Myocyte (in vitro differentiated cells): ENCODE data around the gene SLX4IP. TPM values are rescaled to one million over a fixed set of nuclear protein-coding genes. Genes with fewer than 3 reads are reported as not detected.

Experiments used
- DNase-seq: peaks from one replicate; pipeline ENCODE4 v3.0.0-alpha.2; 2012; ENCODE audit warnings: low read depth
- total RNA-seq: library from RNA; depleted of rRNA; stranded (reverse); fragments of >200 nt; gene quantifications from 2 replicates; pipeline ENCODE4 v1.2.3, GENCODE V29; 2014

SLX4IP gene
- total RNA-seq, 1 donor from 2014 or later, result 3.0 TPM

DNA sequence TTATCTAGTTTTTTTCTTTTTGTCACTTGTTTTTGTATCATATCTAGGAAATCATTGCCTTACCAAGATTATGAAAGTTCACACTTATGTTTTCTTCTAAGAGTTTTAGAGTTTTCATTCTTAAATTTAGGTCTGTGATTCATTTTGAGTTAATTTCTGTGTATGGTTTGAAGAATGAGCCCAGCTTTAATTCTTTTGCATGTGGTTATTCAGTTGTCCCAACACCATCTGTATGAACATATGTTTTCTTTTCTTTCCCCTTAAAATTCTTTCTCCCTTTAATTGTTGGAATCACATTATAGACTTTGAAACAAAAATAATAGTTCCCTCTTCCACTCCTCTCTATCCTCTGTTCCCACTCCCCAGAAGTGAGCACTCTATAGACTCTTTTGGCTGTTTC, 85.4 kb downstream of the SLX4IP start:
- DNase-seq, result no peak

GRCh38 chr20:10521068-10521831, 86.1 kb downstream of the SLX4IP start:
- peak; percentile 89 for DNase-seq

- no peak for DNase-seq
These were observed 86.7 kb downstream of the SLX4IP start for GRCh38 chr20:10521836-10522235.

- no peak for DNase-seq
These were observed 87.2 kb downstream of the SLX4IP start for GRCh38 chr20:10522328-10522727.

GRCh38 chr20:10523443-10523842, 88.3 kb downstream of the SLX4IP start:
- no peak for DNase-seq

GRCh38 chr20:10524034-10524476, 89.0 kb downstream of the SLX4IP start:
- DNase-seq, result peak; percentile 78

DNA sequence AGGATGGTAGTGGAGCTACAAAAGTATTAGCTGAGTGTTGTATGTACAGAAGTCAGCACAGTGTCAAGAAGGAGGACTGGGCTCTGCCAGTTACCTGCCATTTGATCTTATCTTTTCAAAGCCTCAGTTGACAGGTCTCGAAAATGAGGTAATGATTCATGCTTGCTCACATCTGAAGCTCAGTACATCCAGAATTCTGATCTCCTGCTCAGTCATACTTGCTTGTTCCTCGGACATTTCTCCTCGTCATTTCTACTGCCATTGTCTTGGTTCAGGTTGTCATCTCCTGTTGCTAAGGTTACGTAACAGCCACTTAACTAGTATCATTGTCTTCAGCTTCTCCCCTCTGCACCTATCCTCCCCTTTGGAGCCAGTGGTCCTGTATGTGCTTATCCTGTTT, 89.5 kb downstream of the SLX4IP start:
- no peak for DNase-seq

- no peak for DNase-seq
These were observed 92.7 kb downstream of the SLX4IP start for GRCh38 chr20:10527781-10528180.

DNA sequence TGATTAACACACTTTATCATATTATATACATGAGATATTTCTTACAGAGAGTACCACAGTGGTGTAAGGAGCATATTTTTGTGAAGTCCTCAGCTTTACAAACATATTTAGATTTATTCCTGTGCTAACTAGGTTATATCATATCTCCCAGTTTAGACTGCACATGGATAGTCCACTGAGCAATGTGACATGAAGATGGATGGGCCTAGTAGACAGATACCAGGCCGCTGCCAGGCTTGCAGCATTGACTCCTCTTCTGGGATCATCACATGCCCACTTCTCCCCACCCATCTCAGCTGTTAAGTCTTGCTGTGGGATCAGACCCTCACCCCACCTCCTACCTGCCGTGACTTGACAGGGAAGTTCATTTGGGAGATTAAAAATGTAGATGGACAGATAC, 95.8 kb downstream of the SLX4IP start:
- no peak for DNase-seq

DNA sequence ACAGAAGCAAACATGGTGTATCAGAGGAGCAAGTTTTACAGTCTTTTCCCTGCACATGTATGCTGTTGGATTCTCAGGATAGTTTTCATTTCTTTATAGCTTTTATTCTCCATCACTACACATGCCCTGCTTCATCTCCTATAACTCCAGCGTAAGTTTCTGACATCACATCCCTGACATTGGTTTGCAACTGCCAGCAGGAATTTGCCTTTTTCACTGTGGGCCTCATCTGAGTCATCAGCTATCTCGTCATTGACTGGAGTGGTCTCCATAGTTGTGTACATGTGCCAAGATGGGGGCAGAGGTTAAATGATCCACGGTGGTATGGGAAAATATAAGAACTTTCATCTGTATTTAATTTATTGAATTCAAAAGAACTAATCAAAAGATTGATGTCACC, 96.7 kb downstream of the SLX4IP start:
- DNase-seq, result no peak

DNA sequence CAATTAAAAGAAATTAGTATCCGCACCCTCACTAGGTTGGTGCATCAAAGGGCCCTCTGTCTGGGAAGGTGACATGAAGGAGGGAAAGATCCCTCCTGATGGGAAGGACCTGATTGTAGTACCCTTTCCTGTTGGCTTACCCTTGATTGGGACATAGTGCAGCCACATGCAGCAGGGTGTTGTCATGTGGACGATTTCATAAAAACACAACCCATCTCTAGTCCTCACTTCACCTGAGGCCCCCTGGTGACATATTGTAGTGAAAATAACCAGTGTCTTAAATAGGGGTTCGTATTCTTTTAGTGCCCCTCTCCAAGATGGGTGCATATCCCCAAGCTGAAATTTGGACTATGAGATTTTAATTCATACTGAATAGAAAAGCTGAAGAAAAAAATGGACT, 97.3 kb downstream of the SLX4IP start:
- DNase-seq, result no peak

GRCh38 chr20:10536531-10536930, 101.4 kb downstream of the SLX4IP start:
- DNase-seq, result no peak

DNA sequence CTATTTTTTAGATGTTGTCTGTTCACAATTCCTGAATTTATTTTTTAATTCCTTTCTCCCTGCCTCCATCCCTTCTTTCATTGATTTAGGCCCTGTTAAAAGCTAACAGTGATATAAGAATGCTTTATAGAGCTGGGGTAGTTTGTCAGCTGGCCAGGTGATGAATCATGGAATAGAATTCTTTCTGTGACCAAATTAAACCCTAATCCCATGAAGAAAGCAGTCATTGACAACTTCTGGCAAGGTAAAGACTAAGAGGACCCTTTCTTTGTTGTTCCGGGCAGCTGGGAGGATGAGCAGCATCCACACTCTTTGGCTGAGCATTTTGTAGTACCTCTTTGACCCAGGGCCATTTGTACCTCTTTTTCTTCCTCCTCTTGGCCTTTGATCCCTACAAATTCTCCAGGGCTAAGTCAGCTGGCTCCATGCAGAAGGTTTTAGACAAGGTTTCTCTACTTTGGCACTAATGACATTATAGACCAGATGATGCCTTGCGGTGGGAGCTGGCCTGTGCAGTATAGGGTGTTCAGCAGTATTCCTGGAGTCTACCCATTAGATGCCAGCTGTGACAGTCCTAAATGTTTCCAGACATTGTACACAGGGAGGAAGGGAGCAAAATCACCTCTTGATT, 102.9 kb downstream of the SLX4IP start:
- DNase-seq, result no peak

DNA sequence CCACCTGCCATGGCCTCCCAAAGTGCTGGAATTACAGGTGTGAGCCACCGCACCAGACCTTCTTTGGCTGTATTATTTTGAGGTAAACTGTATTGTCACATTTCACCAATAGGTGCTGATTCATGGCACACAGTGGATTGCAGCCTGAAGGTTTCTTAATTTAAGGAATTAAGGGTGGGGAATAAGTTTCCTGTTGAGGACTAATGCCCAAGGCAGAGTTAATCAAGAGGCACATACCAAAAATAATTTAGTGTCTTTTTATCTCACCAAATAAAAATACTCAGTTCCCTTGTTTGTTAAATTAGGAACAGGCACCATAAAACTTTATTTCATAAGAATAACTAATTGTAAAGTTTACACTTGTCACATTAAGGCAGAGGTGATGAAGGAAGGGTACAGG, 103.7 kb downstream of the SLX4IP start:
- DNase-seq, result no peak

DNA sequence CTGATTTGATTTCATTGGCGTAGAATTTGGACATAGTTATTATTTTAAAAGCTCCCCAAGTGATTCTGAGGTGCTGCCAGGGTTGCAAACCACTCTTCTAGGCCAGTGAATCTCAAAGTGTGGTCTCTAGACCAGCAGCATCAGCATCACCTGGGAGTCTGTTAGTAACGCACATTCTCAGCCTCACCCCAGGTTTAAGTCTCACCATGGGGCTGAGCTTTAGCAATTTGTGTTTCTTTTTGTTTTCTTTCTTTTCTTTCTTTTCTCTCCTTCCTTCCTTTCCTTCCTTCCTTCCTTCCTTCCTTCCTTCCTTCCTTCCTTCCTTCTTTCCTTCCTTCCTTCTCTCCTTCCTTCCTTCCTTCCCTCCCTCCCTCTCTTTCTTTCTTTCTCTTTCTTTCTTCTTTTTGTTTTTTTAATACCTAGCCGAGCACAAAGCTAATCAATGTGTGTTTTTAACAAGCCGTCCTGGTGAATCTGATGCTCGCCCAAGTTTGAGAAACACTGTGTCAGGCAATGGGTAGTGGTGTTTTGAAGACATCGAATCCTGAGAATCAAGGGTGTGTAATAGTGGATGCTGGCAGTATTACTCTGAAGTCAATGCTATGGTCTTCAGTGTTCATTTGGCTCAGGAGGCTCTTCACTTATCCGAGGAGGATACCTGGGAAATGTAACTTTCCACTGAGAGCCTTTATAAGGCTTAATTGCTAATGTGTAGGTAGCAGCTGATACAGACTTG, 104.9 kb downstream of the SLX4IP start:
- DNase-seq, result no peak

DNA sequence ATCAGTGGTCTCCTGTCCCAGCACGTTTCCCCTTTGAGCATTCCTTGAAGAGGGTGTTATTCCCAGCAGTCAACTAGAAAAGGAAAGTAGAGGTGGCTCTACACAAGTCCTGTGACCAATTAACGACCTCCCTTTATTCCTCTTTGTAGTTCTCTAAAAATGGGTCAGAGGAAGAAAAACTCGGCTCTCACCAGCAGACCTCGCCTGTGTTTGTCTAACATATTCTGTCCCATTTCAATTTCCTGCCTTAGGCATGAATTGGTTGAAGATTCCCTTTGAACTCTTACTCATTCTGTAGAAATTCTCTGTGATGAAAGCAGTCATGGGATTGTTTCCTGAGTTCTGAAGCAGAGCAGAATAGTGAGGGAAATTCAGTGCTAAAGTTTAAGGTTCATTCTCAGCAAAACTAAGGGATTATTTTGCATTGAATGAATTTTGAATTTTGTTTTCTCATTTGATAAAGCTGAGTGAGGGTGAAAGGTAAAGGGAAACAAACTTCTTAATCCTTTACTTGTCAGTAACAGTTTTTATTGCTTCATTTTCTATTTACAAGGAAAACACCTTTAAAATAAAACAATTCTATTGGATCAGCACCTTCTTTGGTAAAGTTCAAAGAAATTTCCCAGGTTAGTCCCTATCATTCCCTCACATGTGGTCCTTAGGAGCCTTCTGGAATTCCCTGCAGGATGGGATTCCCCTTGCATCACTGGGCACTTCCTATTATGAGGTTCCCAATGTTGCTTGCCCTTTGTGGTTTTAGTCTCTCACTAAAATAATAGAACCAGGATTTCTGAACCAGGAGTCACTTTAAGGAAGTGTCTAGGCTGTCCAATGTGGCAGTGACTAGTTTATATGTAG, 105.8 kb downstream of the SLX4IP start:
- peak; percentile 56 for DNase-seq

GRCh38 chr20:10541668-10542411, 106.7 kb downstream of the SLX4IP start:
- no peak for DNase-seq

DNA sequence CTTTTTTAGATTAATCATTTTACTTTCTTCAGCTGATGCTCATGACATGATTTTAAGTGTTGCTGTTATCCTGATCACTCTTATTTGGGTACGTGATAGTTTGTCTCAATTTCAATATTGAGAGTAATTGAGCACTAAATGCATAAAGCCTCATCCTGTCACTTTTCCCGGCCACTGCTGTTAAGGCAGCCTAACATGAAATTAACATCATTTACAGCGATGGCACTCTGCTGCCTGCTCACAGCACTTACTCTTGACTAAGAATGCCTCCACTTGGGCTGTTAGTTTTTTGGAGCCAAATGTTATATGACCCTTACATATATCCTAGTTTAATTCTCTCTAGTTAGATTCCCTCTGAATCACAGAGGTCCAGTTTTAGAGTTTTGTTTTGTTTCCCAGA, 107.3 kb downstream of the SLX4IP start:
- no peak for DNase-seq

GRCh38 chr20:10543480-10543879, 108.4 kb downstream of the SLX4IP start:
- no peak for DNase-seq

GRCh38 chr20:10547276-10548114, 112.4 kb downstream of the SLX4IP start:
- DNase-seq, result no peak
